Ascending aorta (tissue), 2 donors: ENCODE data around the gene TOLLIP. TPM values are rescaled to one million over a fixed set of nuclear protein-coding genes. Genes with fewer than 3 reads are reported as not detected.
"Not testable (repeated sequence)": the region's sequence is repeated elsewhere in the genome, so short reads cannot be mapped to it uniquely, and the experiment has no call there.

Experiments used
- DNase-seq, 2 donors: peaks; one replicate each; pipeline ENCODE4 v3.0.0-alpha.2; 2019; ENCODE audit warnings: low spot score in 2 of 2
- H3K27ac ChIP-seq, 2 donors: fragments of 200-600 bp; sonication (generic); one replicate each; pipeline ENCODE4 v1.5.1; 2016 to 2017; ENCODE audit warnings: mild to moderate bottlenecking in 1 of 2
- H3K27me3 ChIP-seq: fragments of 200-600 bp; sonication (generic); one replicate; pipeline ENCODE4 v1.5.1; 2017
- H3K36me3 ChIP-seq, 2 donors: fragments of 200-600 bp; sonication (generic); one replicate each; pipeline ENCODE4 v1.5.1; 2016
- H3K4me1 ChIP-seq, 2 donors: fragments of 200-600 bp; sonication (generic); one replicate each; pipeline ENCODE4 v1.5.1; 2016 to 2017; ENCODE audit warnings: mild to moderate bottlenecking in 1 of 2
- H3K4me3 ChIP-seq, 2 donors: fragments of 200-600 bp; sonication (generic); one replicate each; pipeline ENCODE4 v1.5.1; 2016 to 2017; ENCODE audit warnings: mild to moderate bottlenecking in 1 of 2
- H3K9me3 ChIP-seq, 2 donors: fragments of 200-600 bp; sonication (generic); one replicate each; pipeline ENCODE4 v1.5.1; 2016
- intact Hi-C: fragments of 100-400 bp; cut with DNase I; formaldehyde crosslinking; loops from one replicate; pipeline ENCODE4 v1.15.1; 2023
- total RNA-seq: library from RNA; depleted of rRNA; stranded (reverse); fragments of >200 nt; gene quantifications from one replicate; pipeline ENCODE4 v1.1.0, GENCODE V29; 2016
- TF ChIP-seq, protein P1 (sequence below), 3 experiments: fragments of 200-600 bp in 2 of 3; fragments of 450-650 bp in 1 of 3; sonication (generic) in 2 of 3; IDR thresholded peaks; one replicate each; pipeline ENCODE4 v1.5.1; 2016 to 2019; ENCODE audit warnings: antibody characterized with exemption in 3 of 3, mild to moderate bottlenecking in 1 of 3, moderate library complexity in 1 of 3

The TOLLIP gene
- total RNA-seq, 1 donor from 2014 or later = 63.0 TPM

DNA sequence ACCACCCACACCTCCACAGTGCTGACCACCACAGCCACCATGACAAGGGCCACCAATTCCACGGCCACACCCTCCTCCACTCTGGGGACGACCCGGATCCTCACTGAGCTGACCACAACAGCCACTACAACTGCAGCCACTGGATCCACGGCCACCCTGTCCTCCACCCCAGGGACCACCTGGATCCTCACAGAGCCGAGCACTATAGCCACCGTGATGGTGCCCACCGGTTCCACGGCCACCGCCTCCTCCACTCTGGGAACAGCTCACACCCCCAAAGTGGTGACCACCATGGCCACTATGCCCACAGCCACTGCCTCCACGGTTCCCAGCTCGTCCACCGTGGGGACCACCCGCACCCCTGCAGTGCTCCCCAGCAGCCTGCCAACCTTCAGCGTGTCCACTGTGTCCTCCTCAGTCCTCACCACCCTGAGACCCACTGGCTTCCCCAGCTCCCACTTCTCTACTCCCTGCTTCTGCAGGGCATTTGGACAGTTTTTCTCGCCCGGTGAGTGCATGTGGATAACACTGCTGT lies 58.1 kb downstream of the TOLLIP start:
- TF ChIP-seq, protein P1, sequence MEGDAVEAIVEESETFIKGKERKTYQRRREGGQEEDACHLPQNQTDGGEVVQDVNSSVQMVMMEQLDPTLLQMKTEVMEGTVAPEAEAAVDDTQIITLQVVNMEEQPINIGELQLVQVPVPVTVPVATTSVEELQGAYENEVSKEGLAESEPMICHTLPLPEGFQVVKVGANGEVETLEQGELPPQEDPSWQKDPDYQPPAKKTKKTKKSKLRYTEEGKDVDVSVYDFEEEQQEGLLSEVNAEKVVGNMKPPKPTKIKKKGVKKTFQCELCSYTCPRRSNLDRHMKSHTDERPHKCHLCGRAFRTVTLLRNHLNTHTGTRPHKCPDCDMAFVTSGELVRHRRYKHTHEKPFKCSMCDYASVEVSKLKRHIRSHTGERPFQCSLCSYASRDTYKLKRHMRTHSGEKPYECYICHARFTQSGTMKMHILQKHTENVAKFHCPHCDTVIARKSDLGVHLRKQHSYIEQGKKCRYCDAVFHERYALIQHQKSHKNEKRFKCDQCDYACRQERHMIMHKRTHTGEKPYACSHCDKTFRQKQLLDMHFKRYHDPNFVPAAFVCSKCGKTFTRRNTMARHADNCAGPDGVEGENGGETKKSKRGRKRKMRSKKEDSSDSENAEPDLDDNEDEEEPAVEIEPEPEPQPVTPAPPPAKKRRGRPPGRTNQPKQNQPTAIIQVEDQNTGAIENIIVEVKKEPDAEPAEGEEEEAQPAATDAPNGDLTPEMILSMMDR (IDR thresholded peaks at IDR 0.05) = no peak
- Histone ChIP-seq H3K4me1 (no peaks in the 10 kb centered on the region), H3K36me3 (no peaks in the 10 kb centered on the region), H3K27ac (no peak overlapping the region), H3K27me3 (no peaks in the 10 kb centered on the region), H3K9me3 (no peaks in the 10 kb centered on the region), H3K4me3 (no peak overlapping the region)
- no peak for DNase-seq
- intact Hi-C loops = no loop called here

DNA sequence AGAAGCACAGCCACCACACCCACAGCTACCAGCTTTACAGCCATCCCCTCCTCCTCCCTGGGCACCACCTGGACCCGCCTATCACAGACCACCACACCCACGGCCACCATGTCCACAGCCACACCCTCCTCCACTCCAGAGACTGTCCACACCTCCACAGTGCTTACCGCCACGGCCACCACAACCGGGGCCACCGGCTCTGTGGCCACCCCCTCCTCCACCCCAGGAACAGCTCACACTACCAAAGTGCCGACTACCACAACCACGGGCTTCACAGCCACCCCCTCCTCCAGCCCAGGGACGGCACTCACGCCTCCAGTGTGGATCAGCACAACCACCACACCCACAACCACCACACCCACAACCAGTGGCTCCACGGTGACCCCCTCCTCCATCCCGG lies 59.0 kb downstream of the TOLLIP start:
- DNase-seq, intact Hi-C loops, H3K27ac ChIP-seq, H3K4me1 ChIP-seq, H3K4me3 ChIP-seq, H3K27me3 ChIP-seq, H3K9me3 ChIP-seq, H3K36me3 ChIP-seq: not testable (repeated sequence)

DNA sequence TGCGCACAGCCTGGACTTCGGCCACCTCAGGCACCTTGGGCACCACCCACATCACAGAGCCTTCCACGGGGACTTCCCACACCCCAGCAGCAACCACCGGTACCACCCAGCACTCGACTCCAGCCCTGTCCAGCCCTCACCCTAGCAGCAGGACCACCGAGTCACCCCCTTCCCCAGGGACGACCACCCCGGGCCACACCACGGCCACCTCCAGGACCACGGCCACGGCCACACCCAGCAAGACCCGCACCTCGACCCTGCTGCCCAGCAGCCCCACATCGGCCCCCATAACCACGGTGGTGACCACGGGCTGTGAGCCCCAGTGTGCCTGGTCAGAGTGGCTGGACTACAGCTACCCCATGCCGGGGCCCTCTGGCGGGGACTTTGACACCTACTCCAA lies 60.5 kb downstream of the TOLLIP start:
- H3K36me3 ChIP-seq, H3K9me3 ChIP-seq, H3K27ac ChIP-seq, H3K4me3 ChIP-seq, DNase-seq, H3K27me3 ChIP-seq, intact Hi-C loops, H3K4me1 ChIP-seq: not testable (repeated sequence)

DNA sequence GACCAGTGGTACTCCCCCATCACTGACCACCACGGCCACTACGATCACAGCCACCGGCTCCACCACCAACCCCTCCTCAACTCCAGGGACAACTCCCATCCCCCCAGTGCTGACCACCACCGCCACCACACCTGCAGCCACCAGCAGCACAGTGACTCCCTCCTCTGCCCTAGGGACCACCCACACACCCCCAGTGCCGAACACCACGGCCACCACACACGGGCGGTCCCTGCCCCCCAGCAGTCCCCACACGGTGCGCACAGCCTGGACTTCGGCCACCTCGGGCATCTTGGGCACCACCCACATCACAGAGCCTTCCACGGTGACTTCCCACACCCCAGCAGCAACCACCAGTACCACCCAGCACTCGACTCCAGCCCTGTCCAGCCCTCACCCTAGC lies 62.4 kb downstream of the TOLLIP start:
- DNase-seq, H3K27me3 ChIP-seq, H3K4me3 ChIP-seq, H3K9me3 ChIP-seq, H3K27ac ChIP-seq, H3K36me3 ChIP-seq, intact Hi-C loops, H3K4me1 ChIP-seq: not testable (repeated sequence)

DNA sequence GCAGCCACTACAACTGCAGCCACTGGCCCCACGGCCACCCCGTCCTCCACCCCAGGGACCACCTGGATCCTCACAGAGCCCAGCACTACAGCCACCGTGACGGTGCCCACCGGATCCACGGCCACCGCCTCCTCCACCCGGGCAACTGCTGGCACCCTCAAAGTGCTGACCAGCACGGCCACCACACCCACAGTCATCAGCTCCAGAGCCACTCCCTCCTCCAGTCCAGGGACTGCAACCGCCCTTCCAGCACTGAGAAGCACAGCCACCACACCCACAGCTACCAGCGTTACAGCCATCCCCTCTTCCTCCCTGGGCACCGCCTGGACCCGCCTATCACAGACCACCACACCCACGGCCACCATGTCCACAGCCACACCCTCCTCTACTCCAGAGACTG lies 63.1 kb downstream of the TOLLIP start:
- H3K27ac ChIP-seq, H3K36me3 ChIP-seq, H3K9me3 ChIP-seq, H3K4me1 ChIP-seq, H3K27me3 ChIP-seq, DNase-seq, H3K4me3 ChIP-seq, intact Hi-C loops: not testable (repeated sequence)

DNA sequence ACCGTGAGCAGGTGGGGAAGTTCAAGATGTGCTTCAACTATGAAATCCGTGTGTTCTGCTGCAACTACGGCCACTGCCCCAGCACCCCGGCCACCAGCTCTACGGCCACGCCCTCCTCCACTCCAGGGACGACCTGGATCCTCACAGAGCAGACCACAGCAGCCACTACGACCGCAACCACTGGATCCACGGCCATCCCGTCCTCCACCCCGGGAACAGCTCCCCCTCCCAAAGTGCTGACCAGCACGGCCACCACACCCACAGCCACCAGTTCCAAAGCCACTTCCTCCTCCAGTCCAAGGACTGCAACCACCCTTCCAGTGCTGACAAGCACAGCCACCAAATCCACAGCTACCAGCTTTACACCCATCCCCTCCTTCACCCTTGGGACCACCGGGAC lies 63.7 kb downstream of the TOLLIP start:
- H3K36me3 ChIP-seq, H3K27me3 ChIP-seq, H3K4me1 ChIP-seq, intact Hi-C loops, DNase-seq, H3K27ac ChIP-seq, H3K4me3 ChIP-seq, H3K9me3 ChIP-seq: not testable (repeated sequence)

DNA sequence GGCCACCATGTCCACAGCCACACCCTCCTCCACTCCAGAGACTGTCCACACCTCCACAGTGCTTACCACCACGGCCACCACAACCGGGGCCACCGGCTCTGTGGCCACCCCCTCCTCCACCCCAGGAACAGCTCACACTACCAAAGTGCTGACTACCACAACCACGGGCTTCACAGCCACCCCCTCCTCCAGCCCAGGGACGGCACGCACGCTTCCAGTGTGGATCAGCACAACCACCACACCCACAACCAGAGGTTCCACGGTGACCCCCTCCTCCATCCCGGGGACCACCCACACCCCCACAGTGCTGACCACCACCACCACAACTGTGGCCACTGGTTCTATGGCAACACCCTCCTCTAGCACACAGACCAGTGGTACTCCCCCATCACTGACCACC lies 64.9 kb downstream of the TOLLIP start:
- H3K27ac ChIP-seq, DNase-seq, H3K36me3 ChIP-seq, H3K9me3 ChIP-seq, H3K4me1 ChIP-seq, H3K4me3 ChIP-seq, H3K27me3 ChIP-seq, intact Hi-C loops: not testable (repeated sequence)

DNA sequence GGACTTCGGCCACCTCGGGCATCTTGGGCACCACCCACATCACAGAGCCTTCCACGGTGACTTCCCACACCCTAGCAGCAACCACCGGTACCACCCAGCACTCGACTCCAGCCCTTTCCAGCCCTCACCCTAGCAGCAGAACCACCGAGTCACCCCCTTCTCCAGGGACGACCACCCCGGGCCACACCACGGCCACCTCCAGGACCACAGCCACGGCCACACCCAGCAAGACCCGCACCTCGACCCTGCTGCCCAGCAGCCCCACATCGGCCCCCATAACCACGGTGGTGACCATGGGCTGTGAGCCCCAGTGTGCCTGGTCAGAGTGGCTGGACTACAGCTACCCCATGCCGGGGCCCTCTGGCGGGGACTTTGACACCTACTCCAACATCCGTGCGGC lies 65.9 kb downstream of the TOLLIP start:
- H3K27ac ChIP-seq, H3K36me3 ChIP-seq, H3K4me3 ChIP-seq, H3K27me3 ChIP-seq, intact Hi-C loops, DNase-seq, H3K4me1 ChIP-seq, H3K9me3 ChIP-seq: not testable (repeated sequence)

DNA sequence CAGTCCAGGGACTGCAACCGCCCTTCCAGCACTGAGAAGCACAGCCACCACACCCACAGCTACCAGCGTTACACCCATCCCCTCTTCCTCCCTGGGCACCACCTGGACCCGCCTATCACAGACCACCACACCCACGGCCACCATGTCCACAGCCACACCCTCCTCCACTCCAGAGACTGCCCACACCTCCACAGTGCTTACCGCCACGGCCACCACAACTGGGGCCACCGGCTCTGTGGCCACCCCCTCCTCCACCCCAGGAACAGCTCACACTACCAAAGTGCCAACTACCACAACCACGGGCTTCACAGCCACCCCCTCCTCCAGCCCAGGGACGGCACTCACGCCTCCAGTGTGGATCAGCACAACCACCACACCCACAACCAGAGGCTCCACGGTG lies 66.7 kb downstream of the TOLLIP start:
- H3K27ac ChIP-seq, H3K4me1 ChIP-seq, H3K27me3 ChIP-seq, DNase-seq, H3K9me3 ChIP-seq, H3K36me3 ChIP-seq, H3K4me3 ChIP-seq, intact Hi-C loops: not testable (repeated sequence)

DNA sequence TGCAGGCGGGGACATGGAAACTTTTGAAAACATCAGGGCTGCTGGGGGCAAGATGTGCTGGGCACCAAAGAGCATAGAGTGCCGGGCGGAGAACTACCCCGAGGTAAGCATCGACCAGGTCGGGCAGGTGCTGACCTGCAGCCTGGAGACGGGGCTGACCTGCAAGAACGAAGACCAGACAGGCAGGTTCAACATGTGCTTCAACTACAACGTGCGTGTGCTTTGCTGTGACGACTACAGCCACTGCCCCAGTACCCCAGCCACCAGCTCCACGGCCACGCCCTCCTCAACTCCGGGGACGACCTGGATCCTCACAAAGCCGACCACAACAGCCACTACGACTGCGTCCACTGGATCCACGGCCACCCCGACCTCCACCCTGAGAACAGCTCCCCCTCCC lies 67.1 kb downstream of the TOLLIP start:
- Histone ChIP-seq H3K27ac (no peak overlapping the region), H3K9me3 (no peaks in the 10 kb centered on the region), H3K27me3 (no peaks in the 10 kb centered on the region), H3K36me3 (no peaks in the 10 kb centered on the region), H3K4me1 (no peaks in the 10 kb centered on the region), H3K4me3 (no peak overlapping the region)
- intact Hi-C loops = no loop called here
- no peak for DNase-seq
- TF ChIP-seq, protein P1 (IDR thresholded peaks at IDR 0.05) = no peak
